HG03457 (cell line): ENCODE results near the gene ZSCAN21.
"Not testable (repeated sequence)": the region's sequence is repeated elsewhere in the genome, so short reads cannot be mapped to it uniquely, and the experiment has no call there.

ENCODE experiments used
- ATAC-seq: cut with Tn5 transposase; IDR thresholded peaks from one replicate; pipeline ENCODE4 v1.9.1; 2021; ENCODE audit warnings: moderate number of reproducible peaks; ENCODE audit not compliant: unreplicated experiment

Gene ZSCAN21

DNA sequence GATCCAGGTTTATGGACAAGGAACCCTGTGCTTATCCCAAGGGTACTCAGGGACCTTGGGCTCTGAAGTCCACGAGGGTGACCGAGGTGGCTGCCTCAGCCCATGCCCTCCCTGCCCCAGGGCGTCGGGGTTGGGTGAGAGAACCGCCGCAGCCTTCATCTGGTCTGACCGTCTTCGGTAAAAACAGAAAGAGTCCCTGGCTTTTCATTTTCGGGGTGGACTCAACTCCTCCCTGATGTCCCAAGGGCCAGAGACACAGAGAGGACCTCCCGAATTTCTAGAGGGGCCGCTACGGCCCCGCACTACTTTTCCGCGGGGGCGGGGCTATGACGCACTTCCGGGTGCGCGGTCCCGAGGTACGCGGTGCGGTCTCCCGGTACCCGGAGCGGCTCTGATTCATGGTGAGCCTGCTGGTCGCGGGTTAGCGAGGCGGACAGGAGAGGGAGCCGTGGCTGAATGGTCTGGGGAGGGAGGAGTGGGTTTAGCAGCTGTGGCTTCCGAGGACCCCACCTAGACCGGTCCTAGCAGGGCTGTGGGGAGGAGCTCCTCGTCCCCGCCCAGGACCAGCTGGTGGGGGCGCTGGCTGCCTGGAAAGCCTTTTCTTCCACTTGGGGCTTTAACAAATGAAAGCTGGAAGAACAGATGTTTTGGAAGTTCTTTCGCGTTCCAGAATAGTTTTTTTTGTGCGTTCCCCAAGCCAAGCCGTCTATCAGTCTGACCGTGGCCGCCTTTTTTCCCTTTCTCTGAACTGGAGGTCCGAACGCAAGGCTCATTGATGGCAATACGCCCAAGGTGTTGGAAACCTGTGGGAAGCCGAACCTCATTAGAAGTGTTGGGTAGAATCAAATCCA lies at the start of gene ZSCAN21:
Gene ZSCAN21, plus strand, starts transcription at position 334 of the 851 bp plus-strand sequence. CDS start 7,233 bp downstream, outside the sequence.
- peak; percentile 48 for ATAC-seq

DNA sequence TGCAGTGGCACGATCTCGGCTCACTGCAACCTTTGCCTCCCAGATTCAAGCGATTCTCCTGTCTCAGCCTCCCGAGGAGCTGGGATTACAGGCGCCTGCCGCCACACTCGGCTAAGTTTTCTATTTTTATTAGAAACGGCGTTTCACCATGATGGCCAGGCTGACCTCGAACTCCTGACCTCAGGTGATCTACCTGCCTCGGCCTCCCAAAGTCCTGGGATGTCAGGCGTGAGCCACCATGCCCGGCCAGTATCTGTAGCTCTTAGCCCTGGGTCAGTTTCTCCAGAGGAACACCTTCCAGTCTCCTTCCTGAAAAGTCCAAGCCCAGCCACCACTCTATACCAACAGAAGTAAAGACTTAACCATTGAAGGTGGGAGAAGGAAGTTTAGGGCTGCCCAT lies 49.3 kb upstream of the ZSCAN21 start:
- ATAC-seq: no peak

DNA sequence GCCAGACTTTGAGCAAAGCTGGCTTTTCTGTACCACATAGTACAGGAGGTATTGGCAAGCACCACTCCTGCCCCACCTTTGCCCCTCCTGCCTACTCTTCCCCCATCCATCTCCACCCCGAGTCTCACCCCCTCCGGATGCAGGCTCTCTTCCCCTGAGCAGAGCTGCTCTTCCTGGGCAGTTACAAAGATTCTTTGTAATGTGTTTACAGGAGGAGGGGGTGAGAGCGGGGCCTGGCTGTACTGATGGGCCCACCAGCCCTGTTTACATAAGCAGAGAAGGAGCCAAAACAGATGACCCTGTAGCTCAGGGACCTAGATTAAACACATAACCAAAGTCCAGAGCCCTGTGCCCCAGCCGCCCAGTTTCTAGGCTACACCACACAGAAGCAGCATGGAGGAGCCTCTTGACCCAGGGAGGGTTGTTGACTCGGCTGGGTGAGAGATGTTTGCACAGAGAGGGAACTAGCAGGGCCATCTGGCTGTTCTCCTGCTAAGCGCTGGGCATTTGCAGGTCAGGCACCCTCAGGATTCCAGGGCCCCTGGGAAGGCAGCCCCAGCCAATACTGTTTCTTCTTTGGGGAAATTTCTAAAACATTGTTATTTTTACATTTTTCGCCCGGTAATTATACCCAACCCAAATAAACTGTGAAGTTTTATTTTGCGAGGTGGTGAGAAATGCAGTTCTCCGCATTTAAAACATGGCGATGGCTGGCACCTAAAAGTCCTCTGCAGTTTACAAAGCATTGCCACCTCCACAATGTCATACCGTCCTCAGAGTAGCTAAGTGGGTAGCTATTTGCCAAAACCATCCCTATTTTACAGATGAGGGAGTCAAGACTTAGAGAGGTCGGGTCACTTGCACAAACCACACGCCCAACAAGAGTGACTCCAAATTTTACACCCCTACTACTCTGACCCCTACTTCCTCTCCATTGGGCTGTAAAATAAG lies 45.6 kb upstream of the ZSCAN21 start:
- no peak for ATAC-seq

DNA sequence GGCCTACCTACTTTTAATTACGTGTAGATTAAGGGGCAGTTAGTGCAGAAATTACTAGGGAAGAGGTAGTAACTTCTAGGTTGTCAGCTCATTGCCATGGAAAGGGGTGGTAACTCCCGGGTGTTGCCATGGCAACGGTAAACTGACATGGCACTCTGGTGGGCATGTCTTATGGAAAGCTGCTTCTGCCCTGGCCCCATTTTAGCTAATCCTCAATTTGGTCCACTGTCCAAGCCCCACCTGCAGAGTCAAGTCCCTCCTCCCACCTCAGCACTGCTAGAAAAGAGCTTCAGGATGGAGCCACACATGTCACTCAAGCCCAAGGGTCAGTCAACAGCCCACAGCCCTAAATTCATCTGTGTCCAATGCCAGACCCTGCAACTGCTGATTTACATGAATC lies 41.7 kb upstream of the ZSCAN21 start:
- ATAC-seq: no peak

DNA sequence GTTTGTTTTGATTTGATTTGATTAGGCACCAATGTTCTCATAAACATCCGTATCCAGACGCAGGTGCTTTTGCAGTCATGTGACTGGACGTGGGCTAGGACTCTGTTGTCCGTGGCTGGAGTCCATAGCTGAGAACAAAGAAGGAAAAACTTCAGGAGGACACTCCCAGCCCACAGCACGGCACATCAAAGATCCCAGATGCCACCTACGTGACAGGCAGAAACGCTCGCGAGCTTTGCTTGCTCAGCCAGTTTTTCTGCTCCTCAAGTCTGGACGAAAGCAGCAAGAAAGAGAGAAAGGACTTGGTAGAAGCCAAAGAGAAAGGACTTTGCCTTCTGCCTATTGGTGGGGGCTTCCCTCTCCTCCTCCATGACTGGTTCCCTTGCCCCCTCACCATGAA lies 41.0 kb upstream of the ZSCAN21 start:
- no peak for ATAC-seq

DNA sequence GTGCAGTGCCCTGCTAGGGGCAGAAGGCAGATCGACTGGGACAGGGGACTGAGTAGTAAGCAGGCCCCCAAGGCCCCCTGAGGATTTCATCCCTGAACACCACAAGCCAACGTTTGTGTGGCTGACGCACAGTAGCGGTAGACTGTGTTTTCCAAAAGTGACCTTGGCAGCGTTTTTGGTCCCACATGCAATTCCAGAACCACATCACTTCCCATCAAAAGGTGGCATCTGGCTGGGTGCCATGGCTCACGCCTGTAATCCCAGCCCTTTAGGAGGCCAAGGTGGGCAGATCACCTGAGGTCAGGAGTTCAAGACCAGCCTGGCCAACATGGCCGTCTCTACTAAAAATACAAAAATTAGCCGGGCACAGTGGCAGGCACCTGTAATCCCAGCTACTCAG lies 39.6 kb upstream of the ZSCAN21 start:
- not testable (repeated sequence) for ATAC-seq

DNA sequence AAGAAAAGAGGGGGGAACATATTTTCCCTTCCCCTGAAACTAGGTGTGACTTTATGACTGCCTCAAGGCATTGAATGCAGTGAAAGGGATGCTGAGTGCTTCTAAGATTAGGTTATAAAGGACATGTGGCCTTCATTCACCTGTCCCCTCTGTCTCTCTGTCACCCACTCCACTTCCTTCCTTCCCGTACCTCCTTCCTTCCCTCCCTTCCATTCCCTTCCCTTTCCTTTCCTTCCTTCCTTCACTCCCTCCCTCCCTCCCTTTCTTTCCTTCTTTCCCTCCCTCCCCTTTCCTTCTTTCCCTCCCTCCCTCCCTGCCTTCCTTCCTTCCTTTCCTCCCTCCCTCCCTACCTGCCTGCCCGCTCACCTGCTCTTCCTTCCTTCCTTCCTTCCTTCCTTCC lies 38.7 kb upstream of the ZSCAN21 start:
- ATAC-seq: no peak

DNA sequence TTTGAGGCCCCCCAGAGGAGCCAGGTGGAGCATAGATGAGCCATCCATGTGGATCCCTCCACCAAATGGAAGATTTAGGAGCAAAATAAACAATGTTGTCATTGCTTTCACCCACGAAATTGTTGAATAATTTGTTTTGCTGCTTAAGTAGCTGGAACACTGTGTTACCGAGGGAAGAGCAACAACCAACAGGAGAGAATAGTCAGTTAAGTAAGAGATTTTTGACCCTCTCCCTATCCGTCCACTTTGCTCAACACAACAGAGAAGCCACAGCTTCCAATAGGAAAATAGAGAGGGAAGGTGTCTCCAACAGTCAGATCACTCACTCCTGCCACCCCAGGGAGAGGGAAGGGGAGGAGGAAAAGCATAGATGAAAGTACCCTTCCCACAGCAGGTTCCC lies 38.1 kb upstream of the ZSCAN21 start:
- no peak for ATAC-seq

DNA sequence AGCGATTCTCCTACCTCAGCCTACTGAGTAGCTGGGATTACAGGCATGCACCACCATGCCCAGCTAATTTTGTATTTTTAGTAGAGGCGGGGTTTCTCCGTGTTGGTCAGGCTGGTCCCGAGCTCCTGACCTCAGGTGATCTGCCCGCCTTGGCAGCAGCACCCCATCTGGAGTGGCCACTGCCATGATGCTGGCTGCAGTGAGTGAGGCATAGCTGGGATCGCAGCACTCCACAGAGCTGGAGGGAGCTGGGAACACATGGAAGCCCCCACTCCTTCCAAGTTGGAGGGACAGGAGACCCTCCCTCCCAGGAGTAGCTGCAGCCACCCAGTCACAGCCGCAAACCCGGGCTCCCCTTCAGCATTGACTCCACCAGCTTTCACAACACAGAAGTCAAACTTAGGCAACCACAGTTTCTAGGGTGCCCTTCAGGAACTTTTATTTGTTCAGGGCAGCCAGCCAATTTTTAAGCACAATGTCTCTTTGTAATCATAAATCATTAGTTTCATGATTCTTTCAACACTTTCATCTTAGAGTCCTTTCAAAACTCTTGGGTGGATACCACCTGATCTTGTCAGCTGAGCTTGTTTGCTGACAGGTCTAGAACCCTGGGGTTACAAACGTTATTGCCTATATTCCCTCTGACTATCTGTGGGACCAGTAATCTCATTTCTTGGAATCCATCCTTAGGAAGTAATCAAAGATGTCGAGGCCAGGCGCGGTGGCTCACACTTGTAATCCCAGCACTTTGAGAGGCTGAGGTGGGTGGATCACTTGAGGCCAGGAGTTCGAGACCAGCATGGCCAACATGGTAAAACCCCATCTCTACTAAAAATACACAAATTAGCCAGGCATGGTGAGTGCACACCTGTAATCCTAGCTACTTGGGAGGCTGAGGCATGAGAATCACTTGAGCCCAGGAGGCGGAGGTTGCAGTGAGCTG lies 36.9 kb upstream of the ZSCAN21 start:
- ATAC-seq: not testable (repeated sequence)

DNA sequence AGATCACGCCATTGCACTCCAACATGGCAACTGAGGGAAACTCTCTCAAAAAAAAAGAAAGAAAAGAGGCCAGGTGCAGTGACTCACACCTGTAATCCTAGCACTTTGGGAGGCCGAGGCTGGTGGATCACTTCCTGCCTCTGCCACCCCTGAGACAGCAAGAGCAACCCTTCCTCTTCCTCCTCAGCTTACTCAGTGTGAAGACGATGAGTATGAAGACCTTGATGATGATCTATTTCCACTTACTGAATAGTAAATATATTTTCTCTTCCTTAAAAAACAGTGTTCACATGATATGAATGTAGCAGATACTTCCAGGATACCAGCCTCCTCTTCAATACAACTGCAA lies 36.3 kb upstream of the ZSCAN21 start:
- ATAC-seq: no peak

DNA sequence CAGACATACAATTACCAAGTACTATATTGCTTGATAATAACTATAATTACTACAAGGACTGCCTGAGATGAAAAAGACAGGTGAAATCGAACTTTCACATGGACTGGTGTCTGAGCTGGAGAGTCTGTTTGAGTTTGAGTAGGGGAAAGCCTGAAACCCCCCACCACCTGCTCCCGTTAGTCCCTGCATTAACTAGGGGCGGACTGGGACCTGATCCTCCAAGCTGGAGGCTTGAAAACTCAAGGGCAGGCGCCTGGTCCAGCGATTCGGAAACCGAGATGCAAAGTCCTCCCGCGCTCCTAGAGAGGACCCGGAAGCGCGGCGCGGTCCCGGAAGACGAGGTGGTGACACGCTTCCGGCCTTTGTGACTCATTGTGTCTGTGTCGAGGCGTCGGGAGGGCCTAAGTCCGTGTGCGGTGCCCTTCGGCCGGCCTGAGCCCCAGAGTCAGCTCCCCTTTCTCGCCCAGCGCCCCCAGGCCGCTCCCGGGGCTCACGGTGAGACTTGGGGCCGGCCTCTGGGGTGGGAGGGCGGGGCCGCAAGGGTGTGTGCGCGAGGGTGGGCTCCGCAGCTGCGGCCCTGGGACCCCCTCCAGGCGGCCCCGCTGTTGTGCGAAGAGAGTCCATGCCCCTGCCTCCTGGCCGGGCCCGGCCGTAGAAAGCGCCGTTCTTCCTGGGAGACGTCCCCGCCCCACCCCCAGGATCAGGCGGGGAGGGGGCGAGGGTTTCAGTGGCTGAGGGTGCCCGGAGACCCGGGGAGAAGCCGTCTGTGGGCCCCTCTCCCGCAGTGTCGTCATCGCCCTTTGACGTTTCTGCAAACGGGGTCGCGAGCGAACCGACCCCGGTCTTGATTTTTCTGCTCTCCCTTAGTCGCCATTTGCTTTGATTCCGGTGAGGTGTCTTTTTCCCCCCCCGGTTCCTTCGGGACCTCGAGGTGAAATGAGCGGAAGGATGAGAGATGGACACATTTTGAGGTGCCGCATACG lies 34.1 kb upstream of the ZSCAN21 start, which contains the start of gene ZKSCAN1:
Gene ZKSCAN1, plus strand, starts transcription at position 365 of the 983 bp plus-strand sequence. CDS start 7,911 bp downstream, outside the sequence.
- ATAC-seq: peak; percentile 75

DNA sequence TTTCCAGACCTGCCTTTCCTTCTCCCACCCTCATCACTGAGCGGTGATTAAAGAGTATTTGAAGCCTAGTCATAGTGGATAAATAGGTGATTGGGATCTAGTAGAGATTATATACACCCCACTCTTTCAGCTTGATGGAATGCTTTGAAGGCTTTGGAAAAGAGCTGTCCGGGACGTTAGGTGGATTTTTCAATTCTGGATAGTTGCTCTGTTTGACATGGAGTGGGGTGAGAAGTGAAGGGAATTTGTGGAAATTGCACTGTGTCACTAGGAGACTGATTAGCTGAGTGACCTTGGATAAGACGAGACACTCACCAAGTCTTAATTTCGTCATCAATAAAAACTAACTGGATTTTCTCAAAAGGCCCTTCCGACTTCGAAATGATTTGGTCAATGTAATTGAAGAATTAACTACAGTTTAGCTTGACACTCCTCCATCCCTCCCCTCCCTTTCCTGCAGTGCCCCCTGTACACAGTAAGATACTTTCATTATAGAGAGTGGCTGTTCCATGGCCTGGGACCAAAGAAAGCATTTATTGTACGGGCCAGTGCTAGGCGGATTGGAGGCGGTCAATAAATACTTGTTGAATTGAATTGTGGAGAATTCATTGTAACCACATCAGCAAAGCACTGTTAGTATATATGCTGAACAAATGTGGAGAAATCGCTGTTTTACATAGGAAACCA lies 33.2 kb upstream of the ZSCAN21 start:
- no peak for ATAC-seq

DNA sequence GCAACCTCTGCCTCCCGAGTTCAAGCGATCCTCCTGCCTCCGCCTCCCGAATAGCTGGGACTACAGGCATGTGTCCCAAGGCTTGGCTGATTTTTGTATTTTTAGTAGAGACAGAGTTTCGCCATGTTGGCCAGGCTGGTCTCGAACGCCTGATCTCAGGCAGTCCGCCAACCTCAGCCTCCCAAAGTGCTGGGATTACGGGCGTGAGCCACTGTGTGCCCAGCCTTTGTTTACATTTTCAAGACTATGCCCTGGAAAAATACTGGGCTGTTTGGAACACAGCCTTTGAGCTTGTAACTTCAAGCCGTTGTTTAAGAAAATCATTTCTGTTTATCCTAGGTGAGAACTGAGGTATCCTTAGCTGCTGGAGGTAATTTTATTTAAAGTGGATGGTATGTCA lies 32.3 kb upstream of the ZSCAN21 start:
- ATAC-seq: no peak

DNA sequence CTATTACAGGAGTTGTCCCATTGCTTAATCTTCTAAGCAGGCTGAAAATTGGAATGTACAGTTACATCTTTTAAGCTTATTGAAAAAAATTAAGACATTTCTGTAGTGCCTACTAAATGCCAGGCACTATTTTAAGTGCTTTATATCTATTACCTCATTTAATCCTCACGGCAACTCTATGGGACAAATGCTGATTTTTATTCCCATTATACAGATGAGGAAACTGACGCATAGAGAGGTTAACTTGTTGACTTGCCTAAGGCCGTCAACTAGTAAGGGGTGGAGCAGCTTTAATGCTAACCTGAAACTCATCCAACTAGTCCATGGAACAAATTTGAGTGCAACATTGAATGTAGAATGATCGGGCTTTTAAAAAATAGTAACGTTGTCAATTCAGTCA lies 31.7 kb upstream of the ZSCAN21 start:
- ATAC-seq: no peak

DNA sequence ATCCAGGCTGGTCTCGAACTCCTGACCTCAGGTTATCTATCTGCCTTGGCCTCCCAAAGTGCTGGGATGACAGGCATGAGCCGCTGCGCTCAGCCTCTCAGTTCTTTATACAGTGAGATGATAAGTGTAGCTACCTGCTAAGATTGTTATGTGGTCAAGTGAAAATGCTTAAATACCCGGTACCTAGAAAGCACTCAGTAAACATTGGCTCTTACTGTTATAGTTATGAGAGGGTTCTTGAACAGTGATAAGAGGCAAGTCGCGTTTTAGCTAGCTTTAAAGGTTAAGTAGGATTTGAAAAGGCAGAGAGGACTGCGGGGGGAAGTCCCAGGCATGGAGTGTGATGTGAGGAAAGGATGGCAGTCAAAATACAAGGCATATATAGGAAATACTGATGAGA lies 29.7 kb upstream of the ZSCAN21 start:
- no peak for ATAC-seq

DNA sequence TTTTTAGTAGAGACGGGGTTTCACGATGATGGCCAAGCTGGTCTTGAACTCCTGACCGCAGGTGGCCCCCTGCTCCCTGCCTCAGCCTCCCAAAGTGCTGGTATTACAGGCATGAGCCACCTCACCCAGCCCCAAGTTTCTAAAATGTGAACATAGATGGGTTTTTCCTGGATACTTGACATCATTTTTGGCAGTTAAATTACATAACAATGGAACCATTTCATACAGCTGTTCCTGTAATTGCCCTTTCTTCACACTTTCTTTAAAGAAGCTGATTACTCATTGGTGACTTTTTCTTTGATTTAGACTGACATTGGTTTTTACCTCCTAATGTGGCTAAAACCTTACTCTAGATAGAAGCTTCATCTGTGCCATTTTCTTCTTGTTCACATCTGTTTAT lies 28.3 kb upstream of the ZSCAN21 start:
- no peak for ATAC-seq

DNA sequence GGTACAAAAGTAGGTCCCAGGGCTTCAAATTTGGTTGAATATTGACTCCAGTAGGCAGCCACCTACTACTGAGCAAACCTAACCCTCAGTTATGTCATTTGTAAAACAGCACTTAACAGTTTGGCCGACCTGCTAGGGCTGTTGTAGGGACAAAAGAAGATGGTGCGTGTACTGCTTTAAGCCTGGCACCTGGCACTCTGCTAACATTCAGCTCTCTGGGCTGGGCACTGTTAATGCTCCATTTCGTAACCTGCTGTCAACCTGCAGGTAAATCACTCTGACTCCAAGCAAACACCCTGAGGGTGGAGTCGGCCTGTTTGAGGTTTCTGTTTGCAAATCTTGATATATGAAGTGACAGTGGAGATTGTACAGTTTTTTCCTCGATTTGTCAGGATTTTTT lies 27.0 kb upstream of the ZSCAN21 start:
- no peak for ATAC-seq

DNA sequence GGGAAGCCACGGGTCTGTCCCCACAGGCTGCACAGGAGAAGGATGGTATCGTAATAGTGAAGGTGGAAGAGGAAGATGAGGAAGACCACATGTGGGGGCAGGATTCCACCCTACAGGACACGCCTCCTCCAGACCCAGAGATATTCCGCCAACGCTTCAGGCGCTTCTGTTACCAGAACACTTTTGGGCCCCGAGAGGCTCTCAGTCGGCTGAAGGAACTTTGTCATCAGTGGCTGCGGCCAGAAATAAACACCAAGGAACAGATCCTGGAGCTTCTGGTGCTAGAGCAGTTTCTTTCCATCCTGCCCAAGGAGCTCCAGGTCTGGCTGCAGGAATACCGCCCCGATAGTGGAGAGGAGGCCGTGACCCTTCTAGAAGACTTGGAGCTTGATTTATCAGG lies 26.0 kb upstream of the ZSCAN21 start:
- ATAC-seq: no peak
